ENCODE measurements around the gene VAMP2. TPM values are rescaled to one million over a fixed set of nuclear protein-coding genes. Genes with fewer than 3 reads are reported as not detected.

Gene VAMP2
- total and polyA plus RNA-seq, 9 of the 15 experiments (the other 6 are each of a cell fraction or from before 2014, with no cell fraction given), result 2.3 to 31.8 (median 6.0) TPM

DNA sequence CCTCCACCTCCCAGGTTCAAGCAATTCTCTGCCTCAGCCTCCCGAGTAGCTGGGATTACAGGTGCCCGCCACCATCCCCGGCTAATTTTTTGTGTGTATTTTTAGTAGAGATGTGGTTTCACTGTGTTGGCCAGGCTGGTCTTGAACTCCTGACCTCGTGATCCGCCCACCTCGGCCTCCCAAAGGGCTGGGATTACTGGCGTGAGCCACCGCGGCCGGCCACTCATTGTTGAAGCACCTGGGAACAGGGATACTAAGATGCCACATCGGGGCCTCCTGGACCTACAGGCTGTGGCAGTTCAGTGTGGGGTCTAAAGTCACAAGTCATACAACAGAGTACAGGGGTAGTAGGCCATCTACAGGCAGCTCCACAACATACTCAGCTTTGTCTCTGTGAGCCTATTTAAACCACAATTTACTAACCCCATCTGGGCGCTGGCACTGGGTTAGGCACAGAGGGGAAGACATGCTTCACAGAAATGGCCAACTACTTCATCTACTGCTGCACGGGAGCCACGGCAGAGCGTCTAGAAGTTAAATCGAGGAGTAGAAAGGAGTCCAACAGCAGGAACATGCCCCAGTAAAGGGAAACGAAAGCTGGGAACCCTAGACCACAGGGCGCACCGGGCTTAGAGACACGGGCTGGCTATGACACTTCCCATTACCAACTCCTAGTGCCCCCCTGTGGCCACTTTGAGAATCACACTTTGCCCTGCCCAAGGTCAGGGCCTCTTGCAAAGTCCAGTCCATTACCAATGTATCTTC is 4.3 kb downstream of the VAMP2 start (continued):
- TF ChIP-seq, protein P1, sequence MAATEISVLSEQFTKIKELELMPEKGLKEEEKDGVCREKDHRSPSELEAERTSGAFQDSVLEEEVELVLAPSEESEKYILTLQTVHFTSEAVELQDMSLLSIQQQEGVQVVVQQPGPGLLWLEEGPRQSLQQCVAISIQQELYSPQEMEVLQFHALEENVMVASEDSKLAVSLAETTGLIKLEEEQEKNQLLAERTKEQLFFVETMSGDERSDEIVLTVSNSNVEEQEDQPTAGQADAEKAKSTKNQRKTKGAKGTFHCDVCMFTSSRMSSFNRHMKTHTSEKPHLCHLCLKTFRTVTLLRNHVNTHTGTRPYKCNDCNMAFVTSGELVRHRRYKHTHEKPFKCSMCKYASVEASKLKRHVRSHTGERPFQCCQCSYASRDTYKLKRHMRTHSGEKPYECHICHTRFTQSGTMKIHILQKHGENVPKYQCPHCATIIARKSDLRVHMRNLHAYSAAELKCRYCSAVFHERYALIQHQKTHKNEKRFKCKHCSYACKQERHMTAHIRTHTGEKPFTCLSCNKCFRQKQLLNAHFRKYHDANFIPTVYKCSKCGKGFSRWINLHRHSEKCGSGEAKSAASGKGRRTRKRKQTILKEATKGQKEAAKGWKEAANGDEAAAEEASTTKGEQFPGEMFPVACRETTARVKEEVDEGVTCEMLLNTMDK (IDR thresholded peaks at IDR 0.05; ENCODE audit: borderline replicate concordance, insufficient read depth, low read depth, low read length, poor library complexity, severe bottlenecking), result peak; percentile 74
- no peak for TF ChIP-seq GATA2 (CRISPR knock-in tag; IDR thresholded peaks at IDR 0.05)
- no peak for TF ChIP-seq CSDE1 (IDR thresholded peaks at IDR 0.05)
- TF ChIP-seq SRF (CRISPR knock-in tag; IDR thresholded peaks at IDR 0.05), result no peak
- TF ChIP-seq NR2C2 (CRISPR knock-in tag; IDR thresholded peaks at IDR 0.05), result no peak
- peak; percentile 39; the same call in 1 of the 2 replicates for TF ChIP-seq NR2C2 (tag; IDR thresholded peaks at IDR 0.05)
- no peak for TF ChIP-seq ZFP30 (CRISPR knock-in tag; IDR thresholded peaks at IDR 0.05; ENCODE audit: borderline replicate concordance)
- no peak for TF ChIP-seq ATF7 (IDR thresholded peaks at IDR 0.05)
- no peak for TF ChIP-seq MIER1 (IDR thresholded peaks at IDR 0.05; ENCODE audit: low read depth)
- TF ChIP-seq ZNF551 (CRISPR knock-in tag; IDR thresholded peaks at IDR 0.05), result no peak
- TF ChIP-seq, protein P2, sequence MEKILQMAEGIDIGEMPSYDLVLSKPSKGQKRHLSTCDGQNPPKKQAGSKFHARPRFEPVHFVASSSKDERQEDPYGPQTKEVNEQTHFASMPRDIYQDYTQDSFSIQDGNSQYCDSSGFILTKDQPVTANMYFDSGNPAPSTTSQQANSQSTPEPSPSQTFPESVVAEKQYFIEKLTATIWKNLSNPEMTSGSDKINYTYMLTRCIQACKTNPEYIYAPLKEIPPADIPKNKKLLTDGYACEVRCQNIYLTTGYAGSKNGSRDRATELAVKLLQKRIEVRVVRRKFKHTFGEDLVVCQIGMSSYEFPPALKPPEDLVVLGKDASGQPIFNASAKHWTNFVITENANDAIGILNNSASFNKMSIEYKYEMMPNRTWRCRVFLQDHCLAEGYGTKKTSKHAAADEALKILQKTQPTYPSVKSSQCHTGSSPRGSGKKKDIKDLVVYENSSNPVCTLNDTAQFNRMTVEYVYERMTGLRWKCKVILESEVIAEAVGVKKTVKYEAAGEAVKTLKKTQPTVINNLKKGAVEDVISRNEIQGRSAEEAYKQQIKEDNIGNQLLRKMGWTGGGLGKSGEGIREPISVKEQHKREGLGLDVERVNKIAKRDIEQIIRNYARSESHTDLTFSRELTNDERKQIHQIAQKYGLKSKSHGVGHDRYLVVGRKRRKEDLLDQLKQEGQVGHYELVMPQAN (IDR thresholded peaks at IDR 0.05; ENCODE audit: borderline replicate concordance), result no peak
- TF ChIP-seq ZBTB17 (CRISPR knock-in tag; IDR thresholded peaks at IDR 0.05), result no peak
- TF ChIP-seq ID3 (CRISPR knock-in tag; IDR thresholded peaks at IDR 0.05), result no peak
- no peak for TF ChIP-seq ID3 (tag; IDR thresholded peaks at IDR 0.05)
- TF ChIP-seq TAF15 (IDR thresholded peaks at IDR 0.05; ENCODE audit: low read depth, low read length), result no peak
- no peak for TF ChIP-seq ZNF778 (CRISPR knock-in tag; IDR thresholded peaks at IDR 0.05)
- TF ChIP-seq, protein P3, sequence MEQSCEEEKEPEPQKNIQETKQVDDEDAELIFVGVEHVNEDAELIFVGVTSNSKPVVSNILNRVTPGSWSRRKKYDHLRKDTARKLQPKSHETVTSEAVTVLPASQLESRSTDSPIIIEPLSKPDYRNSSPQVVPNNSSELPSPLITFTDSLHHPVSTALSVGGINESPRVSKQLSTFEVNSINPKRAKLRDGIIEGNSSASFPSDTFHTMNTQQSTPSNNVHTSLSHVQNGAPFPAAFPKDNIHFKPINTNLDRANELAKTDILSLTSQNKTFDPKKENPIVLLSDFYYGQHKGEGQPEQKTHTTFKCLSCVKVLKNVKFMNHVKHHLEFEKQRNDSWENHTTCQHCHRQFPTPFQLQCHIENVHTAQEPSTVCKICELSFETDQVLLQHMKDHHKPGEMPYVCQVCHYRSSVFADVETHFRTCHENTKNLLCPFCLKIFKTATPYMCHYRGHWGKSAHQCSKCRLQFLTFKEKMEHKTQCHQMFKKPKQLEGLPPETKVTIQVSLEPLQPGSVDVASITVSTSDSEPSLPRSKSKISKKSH (CRISPR knock-in tag; IDR thresholded peaks at IDR 0.05), result no peak
- TF ChIP-seq, protein P4, sequence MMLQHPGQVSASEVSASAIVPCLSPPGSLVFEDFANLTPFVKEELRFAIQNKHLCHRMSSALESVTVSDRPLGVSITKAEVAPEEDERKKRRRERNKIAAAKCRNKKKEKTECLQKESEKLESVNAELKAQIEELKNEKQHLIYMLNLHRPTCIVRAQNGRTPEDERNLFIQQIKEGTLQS (IDR thresholded peaks at IDR 0.05), result no peak
- TF ChIP-seq, protein P4 (CRISPR knock-in tag; conservative IDR thresholded peaks at IDR 0.05), result no peak
